Stimulated activated effector memory CD8-positive, alpha-beta T cell treated with anti-CD3 and anti-CD28 coated beads, Interleukin-12 subunit alpha, Interleukin-12 subunit beta, amount 100 ng/mL, for 72 hours (primary cell): ENCODE data around the gene NSUN4.

ENCODE experiments used
- ATAC-seq: fragments of 150-1000 bp; cut with Tn5 transposase; 2 replicates; pipeline ENCODE4 v1.10.0; 2021
- DNase-seq, 2 donors: peaks; one replicate each; pipeline ENCODE4 v3.0.0; 2021 to 2022; ENCODE audit warnings: low spot score in 2 of 2
- H3K27ac Mint-ChIP-seq: one replicate; pipeline ENCODE4 v1.8.0; 2022; ENCODE audit warnings: mild to moderate bottlenecking, mixed read lengths
- H3K36me3 Mint-ChIP-seq: one replicate; pipeline ENCODE4 v1.8.0; 2022; ENCODE audit warnings: mild to moderate bottlenecking, mixed read lengths
- H3K4me1 Mint-ChIP-seq: one replicate; pipeline ENCODE4 v1.8.0; 2022; ENCODE audit warnings: mixed read lengths
- H3K4me3 Mint-ChIP-seq: one replicate; pipeline ENCODE4 v1.8.0; 2022; ENCODE audit warnings: mild to moderate bottlenecking, mixed read lengths
- H3K9me3 Mint-ChIP-seq: one replicate; pipeline ENCODE4 v1.8.0; 2022; ENCODE audit warnings: mixed read lengths

The NSUN4 gene

GRCh38 chr1:46405197-46405555, 64.6 kb downstream of the NSUN4 start:
- DNase-seq = no peak
- no peaks in the 10 kb centered on the region for H3K9me3 Mint-ChIP-seq
- ATAC-seq = no peak
- no peaks in the 10 kb centered on the region for H3K36me3 Mint-ChIP-seq
- no peak overlapping the region for H3K27ac Mint-ChIP-seq
- H3K4me3 Mint-ChIP-seq = no peak overlapping the region
- peaks cover 23% of the 10 kb centered on the region for H3K4me1 Mint-ChIP-seq

- no peak overlapping the region for H3K27ac Mint-ChIP-seq
- no peak for DNase-seq
These were observed 65.1 kb downstream of the NSUN4 start for GRCh38 chr1:46405724-46406123.

GRCh38 chr1:46406881-46407608, 66.4 kb downstream of the NSUN4 start:
- Mint-ChIP-seq H3K4me3 (peak overlapping the region; percentile 33), H3K27ac (peak overlapping the region; percentile 1), H3K36me3 (no peaks in the 10 kb centered on the region), H3K4me1 (peaks cover 17% of the 10 kb centered on the region), H3K9me3 (no peaks in the 10 kb centered on the region)
- no peak for ATAC-seq
- DNase-seq = no peak

More at GRCh38 chr1:46405724-46406123, 65.1 kb downstream of the NSUN4 start:
- no peak overlapping the region for H3K4me3 Mint-ChIP-seq
- H3K4me1 Mint-ChIP-seq = peaks cover 18% of the 10 kb centered on the region
- no peak for ATAC-seq
- H3K9me3 Mint-ChIP-seq = no peaks in the 10 kb centered on the region
- no peaks in the 10 kb centered on the region for H3K36me3 Mint-ChIP-seq

- Mint-ChIP-seq H3K9me3 (no peaks in the 10 kb centered on the region), H3K27ac (peak overlapping the region; percentile 1), H3K4me1 (peaks cover 21% of the 10 kb centered on the region), H3K4me3 (no peak overlapping the region), H3K36me3 (no peaks in the 10 kb centered on the region)
- DNase-seq (no peak), ATAC-seq (no peak)
These were observed 67.0 kb downstream of the NSUN4 start for GRCh38 chr1:46407636-46408035.

GRCh38 chr1:46408356-46409062, 67.9 kb downstream of the NSUN4 start:
- no peak for ATAC-seq
- Mint-ChIP-seq H3K4me1 (peaks cover 26% of the 10 kb centered on the region), H3K9me3 (no peaks in the 10 kb centered on the region)

GRCh38 chr1:46409063-46409372, 68.4 kb downstream of the NSUN4 start:
- Mint-ChIP-seq H3K27ac (no peak overlapping the region), H3K36me3 (no peaks in the 10 kb centered on the region), H3K4me3 (no peak overlapping the region), H3K9me3 (no peaks in the 10 kb centered on the region), H3K4me1 (peaks cover 31% of the 10 kb centered on the region)
- ATAC-seq (no peak), DNase-seq (no peak)

More at GRCh38 chr1:46408356-46409062, 67.9 kb downstream of the NSUN4 start:
- no peak for DNase-seq
- H3K4me3 Mint-ChIP-seq = no peak overlapping the region
- H3K36me3 Mint-ChIP-seq = no peaks in the 10 kb centered on the region
- no peak overlapping the region for H3K27ac Mint-ChIP-seq

- no peaks in the 10 kb centered on the region for H3K9me3 Mint-ChIP-seq
- no peak for ATAC-seq
These were observed 69.8 kb downstream of the NSUN4 start for GRCh38 chr1:46410156-46411009.

GRCh38 chr1:46411010-46411405, 70.4 kb downstream of the NSUN4 start:
- H3K36me3 Mint-ChIP-seq = no peaks in the 10 kb centered on the region
- DNase-seq (no peak), ATAC-seq (no peak)
- H3K4me3 Mint-ChIP-seq = no peak overlapping the region
- H3K4me1 Mint-ChIP-seq = peaks cover 47% of the 10 kb centered on the region
- no peaks in the 10 kb centered on the region for H3K9me3 Mint-ChIP-seq
- H3K27ac Mint-ChIP-seq = no peak overlapping the region

More at GRCh38 chr1:46410156-46411009, 69.8 kb downstream of the NSUN4 start:
- H3K4me3 Mint-ChIP-seq = no peak overlapping the region
- H3K36me3 Mint-ChIP-seq = no peaks in the 10 kb centered on the region
- H3K4me1 Mint-ChIP-seq = peaks cover 42% of the 10 kb centered on the region
- H3K27ac Mint-ChIP-seq = peak overlapping the region; percentile 50
- DNase-seq = no peak
